ENCODE results near the gene FRMD4B. TPM values are rescaled to one million over a fixed set of nuclear protein-coding genes. Genes with fewer than 3 reads are reported as not detected.

FRMD4B gene
- total RNA-seq, 6 experiments from 2014 or later: 0.03 to 0.12 (median 0.07) TPM; not detected in 1

- Mint-ChIP-seq H3K9me3 (no peaks in the 10 kb centered on the region), H3K27me3 (ENCODE audit: insufficient read depth) (peaks cover 26% of the 10 kb centered on the region), H3K36me3 (ENCODE audit: low read depth) (no peaks in the 10 kb centered on the region), H3K4me1 (ENCODE audit: low read depth) (no peaks in the 10 kb centered on the region), H3K27ac (no peak overlapping the region), H3K4me3 (no peak overlapping the region)
- TF ChIP-seq CTCF (IDR thresholded peaks at IDR 0.05): no peak
- DNase-seq: no peak
These were observed 133.7 kb downstream of the FRMD4B start for GRCh38 chr3:69252141-69252540.

GRCh38 chr3:69251078-69251805 lies 134.6 kb downstream of the FRMD4B start:
- Mint-ChIP-seq H3K9me3 (no peaks in the 10 kb centered on the region), H3K4me3 (no peak overlapping the region), H3K4me1 (ENCODE audit: low read depth) (no peaks in the 10 kb centered on the region), H3K27ac (no peak overlapping the region), H3K27me3 (ENCODE audit: insufficient read depth) (peaks cover 32% of the 10 kb centered on the region), H3K36me3 (ENCODE audit: low read depth) (no peaks in the 10 kb centered on the region)
- no peak for TF ChIP-seq CTCF (IDR thresholded peaks at IDR 0.05)
- DNase-seq: no peak

GRCh38 chr3:69250014-69250413 lies 135.9 kb downstream of the FRMD4B start:
- no peaks in the 10 kb centered on the region for H3K9me3 Mint-ChIP-seq
- H3K36me3 Mint-ChIP-seq (ENCODE audit: low read depth): no peaks in the 10 kb centered on the region
- no peaks in the 10 kb centered on the region for H3K4me1 Mint-ChIP-seq (ENCODE audit: low read depth)
- peaks cover 32% of the 10 kb centered on the region for H3K27me3 Mint-ChIP-seq (ENCODE audit: insufficient read depth)
- no peak overlapping the region for H3K4me3 Mint-ChIP-seq
- DNase-seq: no peak
- no peak for TF ChIP-seq CTCF (IDR thresholded peaks at IDR 0.05)
- no peak overlapping the region for H3K27ac Mint-ChIP-seq

GRCh38 chr3:69249001-69249400 lies 136.9 kb downstream of the FRMD4B start:
- DNase-seq: no peak
- H3K4me1 Mint-ChIP-seq (ENCODE audit: low read depth): no peaks in the 10 kb centered on the region
- no peak for TF ChIP-seq CTCF (IDR thresholded peaks at IDR 0.05)
- H3K4me3 Mint-ChIP-seq: no peak overlapping the region
- peaks cover 38% of the 10 kb centered on the region for H3K27me3 Mint-ChIP-seq (ENCODE audit: insufficient read depth)
- H3K36me3 Mint-ChIP-seq (ENCODE audit: low read depth): no peaks in the 10 kb centered on the region
- H3K27ac Mint-ChIP-seq: no peak overlapping the region
- no peaks in the 10 kb centered on the region for H3K9me3 Mint-ChIP-seq

- H3K4me1 Mint-ChIP-seq (ENCODE audit: low read depth): peaks cover under 1% of the 10 kb centered on the region
- no peaks in the 10 kb centered on the region for H3K9me3 Mint-ChIP-seq
- peaks cover 39% of the 10 kb centered on the region for H3K27me3 Mint-ChIP-seq (ENCODE audit: insufficient read depth)
- TF ChIP-seq CTCF (IDR thresholded peaks at IDR 0.05): no peak
- no peaks in the 10 kb centered on the region for H3K36me3 Mint-ChIP-seq (ENCODE audit: low read depth)
- no peak for DNase-seq
- no peak overlapping the region for H3K27ac Mint-ChIP-seq
- no peak overlapping the region for H3K4me3 Mint-ChIP-seq
These were observed 137.5 kb downstream of the FRMD4B start for GRCh38 chr3:69248436-69248835.
